ENCODE results near the gene CAMTA2. TPM values are rescaled to one million over a fixed set of nuclear protein-coding genes. Genes with fewer than 3 reads are reported as not detected.

CAMTA2 gene
- total RNA-seq, 4 donors from 2014 or later = 35.9 to 71.8 (median 51.8) TPM

GRCh38 chr17:5011928-5012327 lies 24.5 kb upstream of the CAMTA2 start:
- in situ Hi-C loops (cut with MboI; ENCODE audit: low pct_ligation_motif_present in 1 of 4, low pct_unique_long_range_greater_than_20kb in 1 of 4, low sequenced_read_pairs in 3 of 4) = no loop called here
- Histone ChIP-seq H3K27me3 (no peaks in the 10 kb centered on the region), H3K27ac (no peak overlapping the region), H3K4me1 (no peaks in the 10 kb centered on the region), H3K36me3 (peaks cover 0 to 55% (median 23%) of the 10 kb centered on the region in 4 donors), H3K9me3 (no peaks in the 10 kb centered on the region), H3K4me3 (no peak overlapping the region)
- TF ChIP-seq POLR2AphosphoS5 (IDR thresholded peaks at IDR 0.05) = no peak
- no peak for TF ChIP-seq POLR2A (IDR thresholded peaks at IDR 0.05)
- no peak for TF ChIP-seq EP300 (IDR thresholded peaks at IDR 0.05; ENCODE audit: low read depth)
- WGBS, 2 donors (ENCODE audit: low coverage in 1 of 2) = 60 to 66% methylated on average over 1 to 6 of the region's 6 CpGs
- DNase-seq = no peak
- intact Hi-C loops (cut with DNase I; ENCODE audit: low total_unique reads) = no loop called here

GRCh38 chr17:5003214-5003867 lies 15.9 kb upstream of the CAMTA2 start:
- TF ChIP-seq CTCF (IDR thresholded peaks at IDR 0.05) = no peak
- no peak for TF ChIP-seq POLR2A (IDR thresholded peaks at IDR 0.05)
- no peak for TF ChIP-seq POLR2AphosphoS5 (IDR thresholded peaks at IDR 0.05)
- TF ChIP-seq EP300 (IDR thresholded peaks at IDR 0.05; ENCODE audit: low read depth) = no peak
- no peak overlapping the region for H3K4me3 ChIP-seq
- H3K27me3 ChIP-seq = no peaks in the 10 kb centered on the region
- in situ Hi-C loops (cut with MboI; ENCODE audit: low pct_ligation_motif_present in 1 of 4, low pct_unique_long_range_greater_than_20kb in 1 of 4, low sequenced_read_pairs in 3 of 4) (no loop called here), intact Hi-C loops (cut with DNase I; ENCODE audit: low total_unique reads) (no loop called here)
- H3K27ac ChIP-seq = no peak overlapping the region
- H3K36me3 ChIP-seq = peaks cover 0 to 54% (median 27%) of the 10 kb centered on the region in 4 donors
- no peak for DNase-seq
- H3K4me1 ChIP-seq = peaks cover 11 to 20% (median 19%) of the 10 kb centered on the region in 4 donors
- no peaks in the 10 kb centered on the region for H3K9me3 ChIP-seq
- WGBS, 2 donors (ENCODE audit: low coverage in 1 of 2) = 93% methylated on average over 18 of the region's 18 CpGs; no CpG with 5 or more reads in 1 of the 2 donors

- DNase-seq = no peak
- no peaks in the 10 kb centered on the region for H3K9me3 ChIP-seq
- TF ChIP-seq EP300 (IDR thresholded peaks at IDR 0.05; ENCODE audit: low read depth) (no peak), POLR2A (IDR thresholded peaks at IDR 0.05) (no peak), POLR2AphosphoS5 (IDR thresholded peaks at IDR 0.05) (no peak), CTCF (IDR thresholded peaks at IDR 0.05) (no peak)
- WGBS, 2 donors (ENCODE audit: low coverage in 1 of 2) = 94 to 100% methylated on average over 4 to 20 of the region's 20 CpGs
- H3K4me1 ChIP-seq = peaks cover 11 to 22% (median 19%) of the 10 kb centered on the region in 4 donors
- H3K36me3 ChIP-seq = peaks cover 0 to 43% (median 21%) of the 10 kb centered on the region in 4 donors
- intact Hi-C loops (cut with DNase I; ENCODE audit: low total_unique reads) = no loop called here
- H3K4me3 ChIP-seq = no peak overlapping the region
- no peaks in the 10 kb centered on the region for H3K27me3 ChIP-seq
- in situ Hi-C loops (cut with MboI; ENCODE audit: low pct_ligation_motif_present in 1 of 4, low pct_unique_long_range_greater_than_20kb in 1 of 4, low sequenced_read_pairs in 3 of 4) = no loop called here
- no peak overlapping the region for H3K27ac ChIP-seq
Observed at GRCh38 chr17:5002121-5002788, 14.8 kb upstream of the CAMTA2 start.

GRCh38 chr17:5000237-5000639 lies 12.8 kb upstream of the CAMTA2 start:
- no peaks in the 10 kb centered on the region for H3K9me3 ChIP-seq
- peak overlapping the region in 1 of 4 donors; percentile 80 for H3K4me3 ChIP-seq
- peak; percentile 56 for DNase-seq
- in situ Hi-C loops (cut with MboI; ENCODE audit: low pct_ligation_motif_present in 1 of 4, low pct_unique_long_range_greater_than_20kb in 1 of 4, low sequenced_read_pairs in 3 of 4) (no loop called here), intact Hi-C loops (cut with DNase I; ENCODE audit: low total_unique reads) (no loop called here)
- peak overlapping the region; percentile 92 to 96 (median 94) for H3K27ac ChIP-seq
- 81% methylated on average over 11 of the region's 11 CpGs; no CpG with 5 or more reads in 1 of the 2 donors for WGBS, 2 donors (ENCODE audit: low coverage in 1 of 2)
- H3K36me3 ChIP-seq = peaks cover 0 to 33% (median 11%) of the 10 kb centered on the region in 4 donors
- peaks cover 17 to 29% (median 26%) of the 10 kb centered on the region in 4 donors for H3K4me1 ChIP-seq
- no peaks in the 10 kb centered on the region for H3K27me3 ChIP-seq
- no peak for TF ChIP-seq EP300 (IDR thresholded peaks at IDR 0.05; ENCODE audit: low read depth)

- H3K36me3 ChIP-seq = peaks cover 0 to 26% (median 8%) of the 10 kb centered on the region in 4 donors
- H3K27me3 ChIP-seq = no peaks in the 10 kb centered on the region
- H3K27ac ChIP-seq = peak overlapping the region; percentile 92 to 96 (median 94)
- H3K4me1 ChIP-seq = peaks cover 17 to 29% (median 26%) of the 10 kb centered on the region in 4 donors
- H3K4me3 ChIP-seq = peak overlapping the region; percentile 80 to 97 (median 90)
- no peak for TF ChIP-seq EP300 (IDR thresholded peaks at IDR 0.05; ENCODE audit: low read depth)
- TF ChIP-seq POLR2AphosphoS5 (IDR thresholded peaks at IDR 0.05) = no peak
- TF ChIP-seq POLR2A (IDR thresholded peaks at IDR 0.05) = no peak
- no peak for TF ChIP-seq CTCF (IDR thresholded peaks at IDR 0.05)
- no peak for DNase-seq
- no peaks in the 10 kb centered on the region for H3K9me3 ChIP-seq
- intact Hi-C loops (cut with DNase I; ENCODE audit: low total_unique reads) = no loop called here
- 33 to 64% methylated on average over 1 to 12 of the region's 12 CpGs for WGBS, 2 donors (ENCODE audit: low coverage in 1 of 2)
- in situ Hi-C loops (cut with MboI; ENCODE audit: low pct_ligation_motif_present in 1 of 4, low pct_unique_long_range_greater_than_20kb in 1 of 4, low sequenced_read_pairs in 3 of 4) = no loop called here
Observed at GRCh38 chr17:4999430-5000093, 12.1 kb upstream of the CAMTA2 start.
